Stimulated activated CD8-positive, alpha-beta memory T cell treated with anti-CD3 and anti-CD28 coated beads, Interleukin-12 subunit alpha, Interleukin-12 subunit beta, amount 100 ng/mL, for 24 hours (primary cell): ENCODE measurements around the gene RNU1-4.
"Not testable (repeated sequence)": the region's sequence is repeated elsewhere in the genome, so short reads cannot be mapped to it uniquely, and the experiment has no call there.

Experiments
- DNase-seq: peaks from one replicate; pipeline ENCODE4 v3.0.0-alpha.2; 2020; ENCODE audit errors: extremely low read depth

Gene RNU1-4

DNA sequence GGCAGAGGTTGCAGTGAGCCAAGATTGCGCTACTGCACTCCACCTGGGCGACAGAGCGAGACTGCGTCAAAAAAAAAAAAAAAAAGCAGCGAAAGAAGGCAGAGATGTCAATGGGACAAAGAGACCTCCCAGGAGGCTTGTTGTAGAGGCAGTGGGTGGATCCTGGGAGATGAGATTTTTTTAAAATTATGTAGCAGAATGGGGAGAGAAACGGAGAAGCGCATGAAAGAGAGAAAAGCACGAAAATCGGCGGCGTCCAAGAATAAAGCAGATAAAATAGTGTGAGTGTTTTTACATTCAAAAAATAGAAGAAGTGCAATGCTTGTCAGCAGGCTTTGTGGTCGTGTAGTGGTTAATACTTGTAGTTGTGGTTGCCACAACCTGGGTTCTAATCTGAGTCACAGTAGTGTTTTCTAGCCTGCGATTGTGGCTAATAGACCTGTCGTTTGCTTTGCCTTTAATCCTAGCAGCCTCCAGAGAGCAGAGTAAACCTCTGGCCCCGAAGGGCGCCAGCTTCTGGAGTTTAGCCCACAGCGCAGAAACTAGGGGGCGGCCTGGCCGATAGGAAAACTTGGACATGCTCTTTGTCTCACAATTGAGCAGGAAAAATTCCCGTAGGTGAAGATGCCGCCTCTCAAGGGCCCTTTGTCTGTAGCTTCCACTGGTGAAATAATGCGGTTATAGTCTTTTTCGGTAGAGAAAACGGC, 11.9 kb upstream of the RNU1-4 start:
- not testable (repeated sequence) for DNase-seq

DNA sequence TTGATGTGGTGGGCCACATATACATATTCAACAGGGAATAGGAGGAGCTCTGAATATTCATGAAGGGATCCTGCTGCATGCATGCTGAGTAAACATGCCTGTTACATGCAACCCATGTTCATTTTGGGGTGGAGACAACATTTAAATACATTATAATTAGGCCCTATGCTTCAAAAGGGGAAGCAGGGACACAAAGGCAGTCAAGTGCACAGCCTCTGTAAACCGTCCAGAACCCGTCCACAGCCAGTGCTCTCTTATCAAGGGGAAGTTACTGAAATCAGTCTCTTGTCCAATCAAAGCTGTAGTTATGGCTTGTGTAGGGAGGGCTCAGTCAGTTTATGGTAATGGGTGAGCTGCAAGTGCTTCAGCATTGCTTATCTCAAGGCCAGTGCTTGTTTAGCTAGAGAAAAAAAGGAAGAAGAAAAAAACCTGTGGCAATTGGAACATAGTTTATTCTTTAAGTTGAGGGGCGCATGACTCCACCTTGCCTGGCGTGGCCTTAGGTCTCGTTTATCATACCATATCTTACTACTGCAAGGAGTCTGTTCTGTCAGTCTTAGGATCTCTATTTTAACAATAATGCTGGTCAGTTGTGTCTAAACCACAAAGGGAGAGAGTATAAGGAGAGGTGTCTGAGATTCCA, 7.9 kb upstream of the RNU1-4 start:
- DNase-seq: not testable (repeated sequence)

DNA sequence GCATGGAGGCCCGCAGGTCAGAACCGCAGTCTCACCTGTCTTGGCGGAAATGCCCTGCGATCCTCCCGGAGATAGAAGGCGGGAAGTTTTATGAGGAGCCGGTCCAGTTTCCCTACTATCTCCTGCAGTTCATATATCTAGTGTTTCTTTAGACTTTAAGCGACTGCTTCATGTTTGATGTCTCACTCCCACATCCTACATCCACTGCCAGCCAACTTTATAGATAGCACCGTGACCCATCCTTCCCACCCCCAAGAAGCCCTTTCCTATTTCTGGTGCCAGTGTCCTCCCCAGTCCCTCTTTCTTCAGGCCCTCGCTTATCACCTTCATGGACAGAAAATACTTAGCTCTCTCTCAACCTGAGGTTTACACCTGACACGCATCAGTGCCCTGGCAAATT, 914 bp downstream of the RNU1-4 start:
- DNase-seq: not testable (repeated sequence)

DNA sequence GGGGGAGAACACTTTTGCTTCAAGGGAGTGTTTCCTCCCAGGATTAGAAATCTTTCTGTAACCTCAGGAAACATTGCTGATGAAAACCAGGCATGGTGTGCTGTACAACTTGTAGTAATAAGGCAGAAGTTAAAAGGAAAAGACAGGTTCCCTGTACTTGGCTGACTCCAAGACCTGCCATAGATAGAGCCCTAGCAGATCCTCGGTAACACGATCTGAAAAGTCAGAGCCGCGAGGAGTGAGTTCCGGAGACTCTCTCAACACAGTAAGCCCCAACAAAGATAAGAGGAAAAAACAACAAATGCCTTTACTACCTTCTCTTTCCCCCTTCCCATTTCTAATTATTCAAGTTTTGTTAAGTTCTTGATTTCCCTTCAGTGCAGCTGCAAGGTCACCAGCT, 7.3 kb downstream of the RNU1-4 start:
- DNase-seq: not testable (repeated sequence)

DNA sequence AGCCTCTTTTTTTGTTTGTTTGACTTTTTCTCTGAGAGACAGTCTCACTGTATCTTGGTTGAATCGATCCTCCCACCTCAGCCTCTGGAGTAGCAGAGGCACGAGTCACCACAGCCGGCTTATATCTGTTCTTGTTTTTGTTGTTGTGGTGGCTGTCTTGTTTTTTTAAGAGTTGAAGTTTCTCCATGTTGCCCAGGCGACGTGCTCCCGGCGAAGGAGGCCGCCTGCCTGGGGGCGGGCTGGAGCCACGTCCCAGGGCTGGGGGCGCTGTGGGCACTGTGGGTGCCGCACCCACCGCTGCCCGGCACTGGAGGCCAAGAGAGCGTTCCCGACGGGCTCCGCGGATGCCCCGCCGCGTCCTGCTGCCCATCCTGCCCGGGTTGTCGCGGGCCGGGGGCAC, 8.4 kb downstream of the RNU1-4 start:
- not testable (repeated sequence) for DNase-seq

DNA sequence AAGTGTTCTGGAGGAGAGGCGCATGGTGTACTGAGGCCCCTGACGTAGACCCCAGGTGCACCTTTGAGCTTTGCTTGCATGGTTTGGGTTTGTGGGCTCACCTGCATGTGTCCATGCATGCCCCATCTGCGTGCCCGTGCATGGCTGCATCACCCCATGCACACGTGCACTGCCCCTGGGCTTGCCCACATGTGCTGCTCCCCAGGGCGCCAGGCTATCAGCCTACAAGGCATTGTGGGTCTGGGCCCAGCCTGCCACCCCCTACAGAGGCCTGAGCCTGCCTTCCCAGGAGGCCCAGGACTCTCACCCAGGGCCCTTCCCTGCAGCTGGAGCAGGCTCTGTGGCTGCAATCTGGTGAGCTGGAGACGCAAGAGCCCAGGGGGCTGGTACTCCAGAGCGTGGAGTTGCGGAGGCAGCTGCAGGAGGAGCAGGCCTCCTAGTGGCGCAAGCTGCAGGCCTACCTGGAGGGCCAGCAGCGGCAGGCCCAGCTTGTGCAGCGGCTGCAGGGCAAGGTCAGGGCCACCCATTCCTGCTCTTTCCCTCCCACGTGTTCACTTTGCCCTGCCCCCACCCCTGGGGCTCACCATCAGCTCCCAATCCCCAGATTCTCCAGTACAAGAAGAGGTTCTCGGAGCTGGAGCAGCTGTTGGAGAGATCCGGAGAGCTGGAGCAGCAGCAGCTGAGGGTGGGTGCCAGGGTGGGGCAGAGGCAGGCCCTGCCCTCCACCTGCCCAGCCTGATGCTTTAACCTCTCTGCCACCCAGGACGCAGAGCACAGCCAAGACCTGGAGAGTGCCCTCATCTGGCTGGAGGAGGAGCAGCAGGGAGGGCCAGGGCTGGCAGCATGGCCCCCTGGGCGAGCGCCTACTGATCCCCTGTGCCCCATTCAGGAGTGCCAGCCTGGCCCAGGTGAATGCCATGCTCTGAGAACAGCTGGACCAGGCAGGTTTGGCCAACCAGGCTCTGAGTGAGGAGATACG, 9.9 kb downstream of the RNU1-4 start:
- not testable (repeated sequence) for DNase-seq

DNA sequence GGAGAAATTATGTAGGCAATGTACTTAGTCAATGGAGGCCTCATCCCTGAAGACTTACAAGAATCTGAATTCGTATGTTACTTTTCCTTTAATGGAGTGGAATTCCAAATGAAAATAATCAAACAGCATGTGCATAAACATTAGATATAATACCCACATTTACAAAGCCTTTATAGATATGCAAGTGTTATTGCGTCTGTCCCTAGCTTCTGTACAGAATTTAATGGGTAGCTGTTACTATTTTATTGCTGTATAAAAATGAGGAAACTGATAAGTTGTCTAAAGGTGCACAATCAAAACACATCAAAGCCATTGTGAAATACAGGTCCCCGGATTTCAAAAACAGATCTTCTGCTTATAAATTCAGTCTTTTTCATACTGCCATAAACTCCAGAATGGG, 12.5 kb downstream of the RNU1-4 start:
- not testable (repeated sequence) for DNase-seq

DNA sequence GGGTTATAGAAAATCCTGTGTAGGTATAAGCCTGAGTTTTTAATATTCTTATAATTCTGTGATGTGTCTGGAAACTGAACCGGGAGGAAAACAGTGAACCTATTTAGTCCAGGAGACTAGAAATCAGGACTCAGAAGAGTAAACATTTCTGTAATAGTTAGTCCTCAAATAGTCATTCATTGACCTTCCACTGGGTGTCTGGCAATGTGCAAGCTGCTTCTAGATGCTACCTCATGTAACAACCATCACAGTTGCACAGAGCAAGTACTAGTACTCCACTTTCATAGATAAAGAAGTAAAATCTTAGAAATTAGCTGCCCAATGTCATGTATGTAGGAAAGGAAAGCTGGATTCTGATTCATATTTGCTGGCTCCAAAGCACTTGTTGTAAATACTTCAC, 15.1 kb downstream of the RNU1-4 start:
- not testable (repeated sequence) for DNase-seq

DNA sequence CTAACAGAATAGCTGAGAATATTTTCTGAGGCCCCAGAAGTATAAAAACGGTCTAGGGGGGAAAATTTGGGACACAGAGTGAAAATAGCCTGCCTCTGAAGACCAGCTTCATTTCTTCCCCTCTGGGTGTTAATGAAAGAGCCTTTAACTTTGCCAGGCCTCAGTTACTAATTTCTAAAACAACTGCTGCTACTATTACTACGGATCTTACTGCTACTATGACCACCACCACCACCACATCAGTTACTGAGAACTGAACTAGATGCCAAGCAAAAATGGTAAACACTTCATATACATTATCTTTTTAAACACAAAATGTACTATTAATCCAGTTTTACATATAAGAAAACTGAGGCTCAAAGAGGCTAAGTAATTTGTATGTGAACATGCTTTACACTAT, 15.6 kb downstream of the RNU1-4 start:
- DNase-seq: not testable (repeated sequence)

DNA sequence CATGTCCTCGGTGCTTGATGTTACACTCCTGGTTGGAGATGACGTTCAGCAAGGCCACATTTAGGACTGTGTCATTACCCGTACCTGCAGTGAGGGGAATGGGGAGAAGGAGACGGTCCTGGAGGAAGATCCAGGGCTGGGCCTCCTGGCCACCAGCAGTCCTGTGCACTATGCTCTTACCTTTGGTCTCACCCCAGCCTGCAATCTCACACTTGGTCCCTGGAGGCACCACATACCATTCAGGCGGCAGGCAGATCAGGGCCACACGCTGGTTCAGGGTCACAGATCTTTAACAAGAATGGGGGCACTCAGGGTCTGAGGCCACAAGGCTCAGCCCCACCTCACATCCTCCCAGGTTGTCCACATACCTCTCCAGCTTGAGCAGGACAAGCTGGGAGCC, 17.3 kb downstream of the RNU1-4 start:
- DNase-seq: not testable (repeated sequence)

DNA sequence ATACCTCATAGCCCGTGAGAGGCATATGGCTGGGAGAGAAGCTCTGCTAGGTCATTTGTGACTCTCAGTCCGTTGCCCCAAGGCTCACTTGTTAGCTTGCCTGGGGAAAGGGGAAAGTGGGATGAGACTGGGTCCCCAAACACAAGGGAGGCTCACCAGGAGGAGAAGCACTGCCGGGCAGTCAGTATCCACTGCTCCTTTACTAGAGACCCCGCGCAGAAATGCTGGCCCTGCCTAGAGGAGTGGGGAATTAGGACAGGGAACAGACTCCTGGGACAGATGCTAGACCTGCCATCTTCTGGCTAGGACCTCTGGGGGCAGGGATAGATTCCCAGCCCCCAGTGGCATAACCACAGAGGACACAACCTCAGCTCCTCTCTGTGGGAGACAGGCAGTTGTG, 17.7 kb downstream of the RNU1-4 start:
- DNase-seq: not testable (repeated sequence)

DNA sequence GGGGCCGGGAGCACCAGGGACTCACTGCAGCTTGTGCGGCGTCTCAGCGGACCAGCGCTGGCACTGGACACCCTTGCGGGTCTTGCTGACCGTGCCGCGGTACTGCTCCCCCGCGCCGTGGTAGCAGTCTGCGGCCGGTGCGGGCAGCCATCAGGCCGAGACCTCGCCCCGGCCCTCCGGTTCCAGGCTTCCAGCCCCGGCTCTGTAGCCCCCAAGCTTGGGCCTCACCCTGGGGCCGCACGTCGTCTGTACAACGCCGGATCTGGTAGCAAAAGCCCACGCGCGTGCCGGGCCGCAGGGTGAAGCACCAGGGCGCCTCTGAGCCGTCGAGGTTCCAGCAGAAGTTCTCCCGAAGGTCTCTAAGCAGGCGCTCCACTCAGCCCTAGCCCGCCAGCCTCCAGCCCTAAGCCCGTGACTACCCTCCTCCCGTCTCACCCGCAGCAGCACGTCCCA, 18.8 kb downstream of the RNU1-4 start:
- DNase-seq: not testable (repeated sequence)

DNA sequence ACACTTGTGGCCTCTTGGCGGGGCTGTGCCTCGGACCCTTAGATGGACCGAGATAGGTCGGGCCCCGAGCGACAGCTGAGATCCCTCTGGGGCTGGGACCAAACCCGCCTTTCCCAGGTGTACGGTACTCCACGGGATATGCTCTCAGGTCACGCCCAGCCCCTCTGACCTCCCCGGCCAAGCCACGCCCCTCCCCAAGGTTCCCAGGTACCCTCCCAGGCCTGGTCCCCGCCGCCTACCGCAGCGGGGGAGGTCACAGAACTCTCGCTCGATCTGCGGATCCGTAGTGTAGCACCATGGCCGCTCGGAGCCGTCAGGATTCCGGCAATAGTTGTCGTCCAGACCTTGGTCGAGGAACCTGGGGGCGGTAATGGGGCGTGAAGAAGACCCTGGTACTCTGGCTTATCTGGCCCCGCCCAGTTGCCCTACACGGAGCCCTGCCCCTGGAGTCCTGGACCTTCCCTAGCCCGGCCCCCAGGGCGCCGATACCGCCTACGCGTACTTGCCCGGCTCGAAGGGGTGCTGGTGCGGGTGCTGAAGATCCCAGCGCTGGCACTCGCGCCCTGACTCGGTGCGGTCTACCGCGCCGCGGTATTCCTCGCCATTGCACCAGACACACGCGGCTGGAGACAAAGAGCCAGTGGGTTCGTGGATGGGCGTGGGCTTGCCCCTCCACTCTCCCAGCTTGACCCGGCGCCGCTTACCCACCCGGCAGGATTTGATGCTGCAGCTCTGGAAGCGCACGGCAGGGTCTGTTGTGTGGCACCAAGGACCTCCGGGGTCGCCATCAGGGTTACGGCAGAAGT, 19.5 kb downstream of the RNU1-4 start:
- not testable (repeated sequence) for DNase-seq

DNA sequence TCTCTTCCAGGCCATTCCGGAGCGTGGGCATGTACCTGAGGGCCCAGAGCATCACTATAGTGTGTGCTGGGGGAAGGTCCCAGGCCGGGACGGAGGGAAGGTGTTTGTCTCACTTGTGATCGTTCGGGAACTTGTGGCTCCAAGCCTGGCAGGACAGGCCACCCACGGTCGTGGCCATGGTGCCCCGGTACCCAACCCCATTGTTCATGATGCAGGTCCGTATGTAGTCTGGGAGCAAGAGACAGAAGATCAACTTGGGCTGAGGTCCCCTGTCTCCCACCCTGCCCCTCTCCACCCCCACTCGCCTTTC, 20.1 kb downstream of the RNU1-4 start:
- DNase-seq: not testable (repeated sequence)

DNA sequence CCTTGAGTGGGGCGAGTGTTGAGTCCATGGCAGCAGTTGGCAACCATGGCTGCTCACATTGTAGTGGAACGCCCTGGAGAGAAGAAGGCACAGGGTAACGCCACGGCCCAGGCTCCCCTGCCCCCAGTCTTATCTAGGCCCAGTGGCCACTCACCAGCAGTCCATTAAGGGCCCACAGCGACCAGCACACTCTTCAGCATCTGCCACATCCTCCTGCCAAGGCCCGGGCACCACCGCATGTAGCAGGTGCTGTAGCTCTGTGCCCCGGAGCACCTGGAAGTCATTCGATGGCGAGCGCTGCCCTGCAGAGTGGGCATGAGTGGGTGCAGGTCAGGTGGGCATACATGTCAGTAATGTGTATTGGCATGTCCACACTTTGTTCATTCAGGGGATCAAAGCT, 20.5 kb downstream of the RNU1-4 start:
- DNase-seq: not testable (repeated sequence)

DNA sequence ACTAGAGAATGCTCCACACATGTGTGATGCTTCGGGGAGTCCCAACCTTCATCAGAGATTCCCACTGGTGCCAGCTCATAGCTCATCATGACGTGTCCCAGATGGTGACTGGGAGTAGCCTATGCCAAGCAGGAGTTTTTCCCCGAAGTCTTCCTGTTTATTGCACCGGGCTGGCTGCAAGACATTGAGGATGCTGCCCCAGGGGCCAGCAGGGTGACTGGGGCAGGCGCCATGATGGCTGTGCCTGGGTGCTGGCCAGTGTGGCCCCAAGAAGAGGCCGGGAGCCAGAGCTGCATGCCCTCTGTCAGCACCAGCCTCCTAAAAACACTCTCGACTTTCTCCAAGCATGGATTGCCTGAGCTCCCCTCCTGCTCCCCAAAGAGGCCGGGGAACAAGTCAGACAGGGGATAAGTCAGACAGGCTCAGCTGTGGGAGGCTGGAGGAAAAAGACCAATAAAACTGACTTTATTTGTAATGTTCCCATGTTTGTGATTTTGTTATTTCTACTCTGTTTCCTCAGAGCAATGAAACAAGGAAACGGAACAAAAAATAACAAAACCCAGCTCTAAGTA, 24.0 kb downstream of the RNU1-4 start:
- not testable (repeated sequence) for DNase-seq

DNA sequence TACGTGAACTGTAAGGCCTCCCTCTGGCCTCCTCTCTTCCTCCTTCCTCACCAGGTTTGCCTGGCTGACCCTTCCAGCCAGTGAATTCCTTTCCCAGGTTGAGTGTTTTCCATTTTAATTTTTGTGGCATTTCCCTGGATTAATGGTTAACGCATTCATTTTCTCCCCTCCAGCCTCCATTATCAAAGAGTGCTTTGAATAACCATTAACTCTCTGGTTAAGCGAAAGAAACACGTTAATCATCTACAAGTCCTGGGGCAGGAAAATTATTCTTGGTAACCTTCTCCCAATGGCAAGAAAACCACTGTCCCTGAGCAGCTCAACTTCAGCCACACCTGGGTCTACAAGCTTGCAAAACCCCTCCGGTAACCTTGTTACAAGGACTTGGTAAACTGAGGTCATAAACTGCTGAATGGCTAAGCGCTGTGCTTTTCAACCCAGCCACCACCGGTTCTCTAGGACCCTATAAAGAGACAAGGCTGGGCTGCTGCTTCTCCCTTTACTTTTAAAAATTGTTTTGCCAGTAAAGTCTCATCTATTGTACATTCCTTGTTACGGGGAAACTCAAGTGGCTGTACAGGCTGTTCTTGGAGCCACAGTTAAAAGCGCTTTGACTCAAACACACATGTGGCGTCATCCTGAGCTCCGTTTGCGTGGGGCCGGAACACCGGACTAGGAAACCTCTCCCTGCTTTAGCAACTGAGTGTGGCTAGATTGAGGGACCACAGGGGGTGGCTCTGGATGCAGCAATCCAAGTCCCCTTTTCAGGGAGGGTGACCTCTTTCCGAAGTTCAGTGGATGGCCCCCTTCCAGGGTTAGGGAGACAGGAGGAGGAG, 24.7 kb downstream of the RNU1-4 start:
- DNase-seq: not testable (repeated sequence)

DNA sequence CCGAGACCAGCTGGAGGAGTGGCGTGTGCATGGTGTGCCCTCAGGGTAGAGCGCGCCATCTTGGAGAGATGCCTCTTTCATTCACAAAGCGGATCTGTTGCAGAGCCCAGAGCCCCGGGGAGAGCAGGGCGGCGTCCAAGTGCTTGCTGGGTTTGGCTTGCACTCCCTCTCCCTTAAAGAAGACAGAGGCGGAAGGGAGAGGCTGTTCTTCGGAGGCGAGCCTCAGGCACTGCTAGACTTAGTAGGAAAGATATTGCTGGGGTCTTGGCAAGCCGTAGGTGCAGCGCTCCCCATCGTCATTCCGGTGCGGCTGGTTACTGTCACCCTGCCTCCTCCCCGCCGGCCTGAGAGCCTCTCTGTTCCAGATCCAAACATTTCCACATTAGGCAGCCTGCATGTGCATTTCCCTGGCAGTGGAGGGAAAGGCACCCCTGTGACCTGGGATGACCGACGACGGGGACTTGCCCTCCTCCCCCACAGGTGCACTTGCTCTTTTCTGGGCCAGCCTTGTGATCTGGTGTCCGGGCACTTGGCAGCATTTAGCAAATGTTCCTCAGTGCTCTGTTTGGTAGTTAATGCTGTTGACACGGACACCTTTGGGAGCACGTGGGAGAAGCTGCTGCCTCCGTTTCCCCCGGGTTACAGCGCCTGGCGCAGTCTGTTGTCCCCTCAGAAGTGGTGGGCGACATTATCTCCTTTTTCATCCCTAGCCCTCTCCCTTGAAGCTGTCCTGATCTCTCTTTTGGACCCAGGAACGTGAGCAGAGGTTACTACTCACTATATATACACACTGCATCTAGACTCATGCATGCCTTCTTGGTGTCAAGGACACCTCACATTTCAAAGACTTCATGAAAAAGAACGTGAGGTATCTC, 25.7 kb downstream of the RNU1-4 start:
- DNase-seq: not testable (repeated sequence)

DNA sequence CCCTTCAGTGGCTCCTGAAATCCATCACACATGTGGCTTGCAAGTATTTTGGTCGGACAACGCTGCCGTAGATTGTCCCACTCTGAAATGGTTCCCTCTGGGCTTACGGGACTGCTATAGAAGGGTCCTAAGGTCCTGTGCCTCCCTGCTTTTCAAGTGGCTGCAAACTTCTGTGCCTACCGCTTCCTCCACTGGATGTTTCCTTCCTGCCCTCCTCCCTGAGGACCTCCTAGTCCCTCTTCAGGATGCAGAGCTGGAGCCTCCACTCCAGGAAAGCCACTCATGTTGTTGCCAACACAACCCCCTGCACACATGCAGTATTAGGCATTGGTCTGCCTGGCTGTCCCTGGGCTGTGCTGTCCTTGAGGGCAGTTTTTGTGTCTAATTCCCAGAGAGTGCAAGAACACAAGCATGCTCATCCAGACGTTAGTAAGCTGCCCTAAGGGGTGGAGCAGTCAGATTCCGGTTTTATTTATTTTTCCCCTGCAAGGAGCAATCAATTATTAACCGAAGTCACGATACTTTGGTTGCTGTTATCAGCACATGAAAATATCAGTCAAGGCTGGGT, 26.5 kb downstream of the RNU1-4 start:
- not testable (repeated sequence) for DNase-seq
